ENCODE measurements around the gene GRIFIN.
A peak's percentile ranks its signal among the peaks of the same experiment; 100 is the strongest.
"Not testable (repeated sequence)": the region's sequence is repeated elsewhere in the genome, so short reads cannot be mapped to it uniquely, and the experiment has no call there.

The GRIFIN gene

GRCh38 chr7:2477447-2478398 is 1.5 kb upstream of the GRIFIN start:
- DNase-seq = peak; percentile 87

- no peak for DNase-seq
Measured at GRCh38 chr7:2476776-2477446, 713 bp upstream of the GRIFIN start.

- DNase-seq = no peak
Measured at GRCh38 chr7:2475678-2476015, 551 bp downstream of the GRIFIN start.

- no peak for DNase-seq
Measured at GRCh38 chr7:2474813-2475677, 1.2 kb downstream of the GRIFIN start.

GRCh38 chr7:2474224-2474623 is 2.0 kb downstream of the GRIFIN start:
- no peak for DNase-seq

- no peak for DNase-seq
Measured at GRCh38 chr7:2473496-2474180, 2.6 kb downstream of the GRIFIN start.

- peak; percentile 57 for DNase-seq
Measured at GRCh38 chr7:2472739-2473138, 3.5 kb downstream of the GRIFIN start.

GRCh38 chr7:2471396-2471795 is 4.8 kb downstream of the GRIFIN start:
- no peak for DNase-seq

- no peak for DNase-seq
Measured at GRCh38 chr7:2471022-2471329, 5.2 kb downstream of the GRIFIN start.

GRCh38 chr7:2470204-2471021 is 5.8 kb downstream of the GRIFIN start:
- DNase-seq = no peak

- DNase-seq = not testable (repeated sequence)
Measured at GRCh38 chr7:2469460-2470203, 6.6 kb downstream of the GRIFIN start.

GRCh38 chr7:2468227-2468626 is 8.0 kb downstream of the GRIFIN start:
- DNase-seq = no peak

- no peak for DNase-seq
Measured at GRCh38 chr7:2466675-2467074, 9.5 kb downstream of the GRIFIN start.

- DNase-seq = no peak
Measured at GRCh38 chr7:2465928-2466327, 10.3 kb downstream of the GRIFIN start.

- DNase-seq = no peak
Measured at GRCh38 chr7:2462731-2463130, 13.5 kb downstream of the GRIFIN start.

GRCh38 chr7:2461268-2462026 is 14.8 kb downstream of the GRIFIN start:
- no peak for DNase-seq

- no peak for DNase-seq
Measured at GRCh38 chr7:2460641-2461040, 15.6 kb downstream of the GRIFIN start.

- no peak for DNase-seq
Measured at GRCh38 chr7:2460188-2460587, 16.0 kb downstream of the GRIFIN start.

- no peak for DNase-seq
Measured at GRCh38 chr7:2459674-2460073, 16.5 kb downstream of the GRIFIN start.

GRCh38 chr7:2453849-2454248 is 22.3 kb downstream of the GRIFIN start:
- not testable (repeated sequence) for DNase-seq
